Transverse colon (tissue), 4 donors: ENCODE data around the gene NHS.

ENCODE experiments used
- EP300 ChIP-seq: sonication (generic); formaldehyde crosslinking; IDR thresholded peaks from one replicate; pipeline ENCODE4 v1.6.1; 2017; ENCODE audit warnings: antibody characterized with exemption, low read depth
- POLR2A ChIP-seq: fragments of 450-650 bp; IDR thresholded peaks from one replicate; pipeline ENCODE4 v1.6.1; 2016; ENCODE audit warnings: antibody characterized with exemption, mild to moderate bottlenecking, moderate library complexity
- POLR2AphosphoS5 ChIP-seq, 3 donors: sonication (generic); formaldehyde crosslinking; IDR thresholded peaks; one replicate each; pipeline ENCODE4 v1.6.1; 2016; ENCODE audit warnings: antibody characterized with exemption in 3 of 3
- TF ChIP-seq, protein P1 (sequence below), 5 experiments: fragments of 200-600 bp in 3 of 5; fragments of 450-650 bp in 2 of 5; sonication (generic) in 3 of 5; IDR thresholded peaks; 1 replicate in 2 of 5; 2 replicates in 3 of 5; pipeline ENCODE4 v1.5.1; 2016 to 2017; ENCODE audit warnings: antibody characterized with exemption in 5 of 5, inconsistent platforms in 3 of 5, mild to moderate bottlenecking in 2 of 5, moderate library complexity in 1 of 5

DNA sequence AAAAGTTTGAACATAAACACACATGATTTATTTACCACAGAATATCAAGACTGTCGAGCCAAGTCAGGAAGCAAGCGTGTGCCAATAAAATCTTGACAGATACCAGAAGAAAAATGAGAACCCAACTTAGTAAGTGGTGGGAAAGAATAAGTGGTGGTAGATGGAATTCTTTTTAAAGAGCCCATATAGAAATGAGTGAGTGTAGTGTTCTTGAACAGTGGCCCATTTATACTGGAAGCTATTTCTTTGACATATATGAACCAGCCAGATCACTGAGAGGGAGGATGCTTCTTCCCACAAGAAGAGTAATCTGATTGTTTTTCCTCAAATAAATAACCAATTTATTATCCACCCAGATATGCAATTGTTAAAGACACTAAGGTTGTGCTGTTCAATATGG is 98.0 kb downstream of the NHS start:
- TF ChIP-seq, protein P1, sequence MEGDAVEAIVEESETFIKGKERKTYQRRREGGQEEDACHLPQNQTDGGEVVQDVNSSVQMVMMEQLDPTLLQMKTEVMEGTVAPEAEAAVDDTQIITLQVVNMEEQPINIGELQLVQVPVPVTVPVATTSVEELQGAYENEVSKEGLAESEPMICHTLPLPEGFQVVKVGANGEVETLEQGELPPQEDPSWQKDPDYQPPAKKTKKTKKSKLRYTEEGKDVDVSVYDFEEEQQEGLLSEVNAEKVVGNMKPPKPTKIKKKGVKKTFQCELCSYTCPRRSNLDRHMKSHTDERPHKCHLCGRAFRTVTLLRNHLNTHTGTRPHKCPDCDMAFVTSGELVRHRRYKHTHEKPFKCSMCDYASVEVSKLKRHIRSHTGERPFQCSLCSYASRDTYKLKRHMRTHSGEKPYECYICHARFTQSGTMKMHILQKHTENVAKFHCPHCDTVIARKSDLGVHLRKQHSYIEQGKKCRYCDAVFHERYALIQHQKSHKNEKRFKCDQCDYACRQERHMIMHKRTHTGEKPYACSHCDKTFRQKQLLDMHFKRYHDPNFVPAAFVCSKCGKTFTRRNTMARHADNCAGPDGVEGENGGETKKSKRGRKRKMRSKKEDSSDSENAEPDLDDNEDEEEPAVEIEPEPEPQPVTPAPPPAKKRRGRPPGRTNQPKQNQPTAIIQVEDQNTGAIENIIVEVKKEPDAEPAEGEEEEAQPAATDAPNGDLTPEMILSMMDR (IDR thresholded peaks at IDR 0.05): no peak
- TF ChIP-seq EP300 (no peak), POLR2A (no peak), POLR2AphosphoS5 (IDR thresholded peaks at IDR 0.05) (no peak)
